Measurements from ENCODE around the gene KSR2.

KSR2 gene

GRCh38 chr12:117664169-117664568 is 304.6 kb downstream of the KSR2 start:
- no peak for TF ChIP-seq CTCF (IDR thresholded peaks at IDR 0.05)
- no peaks in the 10 kb centered on the region for H3K36me3 ChIP-seq
- H3K9me3 ChIP-seq = no peaks in the 10 kb centered on the region
- intact Hi-C loops (cut with DNase I; ENCODE audit: low total_unique reads) = no loop called here
- H3K27me3 ChIP-seq = no peaks in the 10 kb centered on the region
- no peak for DNase-seq
- H3K27ac ChIP-seq = no peak overlapping the region
- H3K4me1 ChIP-seq = no peaks in the 10 kb centered on the region
- no peak overlapping the region for H3K4me3 ChIP-seq

- Histone ChIP-seq H3K4me3 (no peak overlapping the region), H3K4me1 (no peaks in the 10 kb centered on the region), H3K36me3 (no peaks in the 10 kb centered on the region), H3K27me3 (no peaks in the 10 kb centered on the region), H3K27ac (no peak overlapping the region), H3K9me3 (no peaks in the 10 kb centered on the region)
- TF ChIP-seq CTCF (IDR thresholded peaks at IDR 0.05) = no peak
- intact Hi-C loops (cut with DNase I; ENCODE audit: low total_unique reads) = no loop called here
- no peak for DNase-seq
These were observed 306.0 kb downstream of the KSR2 start for GRCh38 chr12:117662620-117663395.

GRCh38 chr12:117662220-117662619 is 306.6 kb downstream of the KSR2 start:
- no peak overlapping the region for H3K4me3 ChIP-seq
- H3K36me3 ChIP-seq = no peaks in the 10 kb centered on the region
- no peaks in the 10 kb centered on the region for H3K9me3 ChIP-seq
- no peak overlapping the region for H3K27ac ChIP-seq
- intact Hi-C loops (cut with DNase I; ENCODE audit: low total_unique reads) = no loop called here
- no peak for TF ChIP-seq CTCF (IDR thresholded peaks at IDR 0.05)
- DNase-seq = no peak
- no peaks in the 10 kb centered on the region for H3K27me3 ChIP-seq
- H3K4me1 ChIP-seq = no peaks in the 10 kb centered on the region

- Histone ChIP-seq H3K27me3 (no peaks in the 10 kb centered on the region), H3K4me1 (no peaks in the 10 kb centered on the region), H3K9me3 (no peaks in the 10 kb centered on the region), H3K4me3 (no peak overlapping the region), H3K36me3 (no peaks in the 10 kb centered on the region), H3K27ac (no peak overlapping the region)
- intact Hi-C loops (cut with DNase I; ENCODE audit: low total_unique reads) = no loop called here
- TF ChIP-seq CTCF (IDR thresholded peaks at IDR 0.05) = no peak
- DNase-seq = no peak
These were observed 307.3 kb downstream of the KSR2 start for GRCh38 chr12:117661471-117661870.

- H3K27me3 ChIP-seq = no peaks in the 10 kb centered on the region
- no peak for TF ChIP-seq CTCF (IDR thresholded peaks at IDR 0.05)
- H3K27ac ChIP-seq = no peak overlapping the region
- H3K36me3 ChIP-seq = no peaks in the 10 kb centered on the region
- intact Hi-C loops (cut with DNase I; ENCODE audit: low total_unique reads) = no loop called here
- no peak for DNase-seq
- H3K4me3 ChIP-seq = no peak overlapping the region
- no peaks in the 10 kb centered on the region for H3K4me1 ChIP-seq
- no peaks in the 10 kb centered on the region for H3K9me3 ChIP-seq
These were observed 307.9 kb downstream of the KSR2 start for GRCh38 chr12:117660896-117661295.
